ENCODE data around the gene PLXNA4.

GRCh38 chr7:132625651-132626050, 49.4 kb upstream of the PLXNA4 start:
- TF ChIP-seq POLR2A (IDR thresholded peaks at IDR 0.05; ENCODE audit: low read length) (no peak), GATA1 (IDR thresholded peaks at IDR 0.05; ENCODE audit: low read depth, low read length) (no peak)

All from erythroblast (primary cell).